Ishikawa (cell line): ENCODE data around the gene THSD7A.

Source experiments
- CEBPB ChIP-seq: IDR thresholded peaks from 2 replicates; pipeline ENCODE4 v1.6.1; 2012
- CREB1 ChIP-seq: IDR thresholded peaks from 2 replicates; pipeline ENCODE4 v1.6.1; 2012; ENCODE audit warnings: low read depth
- EGR1 ChIP-seq: IDR thresholded peaks from 2 replicates; pipeline ENCODE4 v1.6.1; 2012
- EP300 ChIP-seq: IDR thresholded peaks from 2 replicates; pipeline ENCODE4 v1.6.1; 2012; ENCODE audit warnings: borderline replicate concordance
- FOXM1 ChIP-seq: IDR thresholded peaks from 2 replicates; pipeline ENCODE4 v1.6.1; 2012; ENCODE audit warnings: low read depth, borderline replicate concordance
- MAX ChIP-seq: IDR thresholded peaks from 2 replicates; pipeline ENCODE4 v1.6.1; 2012
- NFIC ChIP-seq: IDR thresholded peaks from 2 replicates; pipeline ENCODE4 v1.6.1; 2012
- RAD21 ChIP-seq: IDR thresholded peaks from 2 replicates; pipeline ENCODE4 v1.6.1; 2012; ENCODE audit warnings: low read depth
- REST ChIP-seq: IDR thresholded peaks from 2 replicates; pipeline ENCODE4 v1.6.1; 2012; ENCODE audit warnings: low read depth, mild to moderate bottlenecking
- TAF1 ChIP-seq: IDR thresholded peaks from 2 replicates; pipeline ENCODE4 v1.6.1; 2012; ENCODE audit warnings: low read depth, mild to moderate bottlenecking
- TCF12 ChIP-seq: IDR thresholded peaks from 2 replicates; pipeline ENCODE4 v1.6.1; 2012; ENCODE audit warnings: low read depth
- TEAD4 ChIP-seq: IDR thresholded peaks from 2 replicates; pipeline ENCODE4 v1.6.1; 2012
- USF1 ChIP-seq: IDR thresholded peaks from 2 replicates; pipeline ENCODE4 v1.6.1; 2012
- YY1 ChIP-seq: IDR thresholded peaks from 2 replicates; pipeline ENCODE4 v1.6.1; 2012; ENCODE audit warnings: low read depth
- ZBTB7A ChIP-seq: IDR thresholded peaks from 2 replicates; pipeline ENCODE4 v1.6.1; 2012; ENCODE audit warnings: low read depth

The THSD7A gene

GRCh38 chr7:11831156-11831735 is 752 bp downstream of the THSD7A start:
- TF ChIP-seq CEBPB (no peak), CREB1 (no peak), REST (no peak), USF1 (no peak)

GRCh38 chr7:11830582-11831155 is 1.3 kb downstream of the THSD7A start:
- no peak for TF ChIP-seq CEBPB
- no peak; the same call in 1 of the 2 replicates for TF ChIP-seq NFIC
- no peak for TF ChIP-seq FOXM1
- no peak for TF ChIP-seq EGR1
- no peak for TF ChIP-seq RAD21
- TF ChIP-seq REST: no peak
- no peak for TF ChIP-seq TEAD4
- no peak for TF ChIP-seq USF1
- TF ChIP-seq ZBTB7A: no peak

- TF ChIP-seq USF1 (no peak), NFIC (no peak), FOXM1 (no peak), EP300 (no peak), MAX (no peak), TAF1 (no peak), YY1 (no peak), CEBPB (no peak), REST (no peak), ZBTB7A (no peak), TCF12 (no peak), EGR1 (no peak), RAD21 (no peak), TEAD4 (no peak), CREB1 (no peak)
These were observed 2.0 kb downstream of the THSD7A start for GRCh38 chr7:11829954-11830353.

- TF ChIP-seq CREB1 (no peak), EGR1 (no peak), ZBTB7A (no peak), TCF12 (no peak), TAF1 (no peak), RAD21 (no peak), EP300 (no peak), TEAD4 (no peak), FOXM1 (no peak), YY1 (no peak), NFIC (no peak), USF1 (no peak), REST (no peak), MAX (no peak)
These were observed 12.1 kb downstream of the THSD7A start for GRCh38 chr7:11819947-11820346.
